Hypothalamus (tissue), 51 donors: ENCODE data around the gene HMGA1.

Source experiments
- DNase-seq, 51 donors: peaks; one replicate each; lab custom pipeline; 2025; lab: John Stamatoyannopoulos, UW

Gene HMGA1

DNA sequence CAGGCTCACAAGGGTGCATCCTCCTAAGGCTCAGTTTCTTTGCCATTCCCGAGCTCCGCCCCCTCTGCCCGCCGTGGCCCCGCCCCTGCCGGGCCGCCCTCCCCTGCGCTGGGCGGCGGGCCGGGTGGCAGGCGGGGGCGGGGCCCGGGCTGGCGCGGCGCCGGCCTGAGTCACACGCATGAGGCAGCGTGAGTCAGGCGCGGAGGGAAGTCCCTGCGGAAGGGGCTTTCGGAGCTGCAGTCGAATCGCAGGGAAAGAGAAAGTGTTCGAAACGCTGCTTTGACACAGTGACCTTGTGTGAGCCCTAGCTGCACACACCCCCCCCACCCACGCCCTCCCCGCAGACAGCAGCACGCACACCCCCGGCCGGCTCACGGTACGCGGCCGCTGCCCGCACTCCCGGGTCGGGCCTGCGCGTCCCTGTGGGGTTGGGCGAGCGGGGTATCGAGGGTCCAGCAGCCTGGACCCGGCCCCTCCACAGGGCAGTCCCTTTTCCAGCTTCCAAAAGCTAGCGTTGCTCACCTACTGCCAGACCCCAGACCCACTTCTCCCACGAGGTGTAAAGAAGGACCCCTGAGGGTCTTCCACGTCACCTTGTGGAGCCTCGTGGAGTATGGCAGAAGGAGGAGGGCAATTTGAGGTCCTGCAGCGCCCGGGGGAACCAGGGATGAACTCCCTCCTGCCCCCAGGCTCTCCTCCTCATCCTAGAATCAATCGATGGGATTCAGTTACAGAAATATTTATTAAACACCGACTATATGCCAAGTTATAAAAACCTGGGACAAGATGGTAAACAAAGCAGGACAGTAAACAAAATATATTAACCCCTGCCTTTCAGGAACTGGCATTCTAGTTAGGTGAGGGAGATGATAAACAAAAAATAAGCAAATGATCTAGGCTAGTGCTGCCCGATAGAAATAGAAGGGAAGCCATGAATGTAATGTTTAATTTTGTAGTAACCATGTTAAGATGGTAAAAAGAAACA lies 12.4 kb upstream of the HMGA1 start:
- peak in 50 of 51 donors; percentile 46 to 93 (median 82) for DNase-seq

DNA sequence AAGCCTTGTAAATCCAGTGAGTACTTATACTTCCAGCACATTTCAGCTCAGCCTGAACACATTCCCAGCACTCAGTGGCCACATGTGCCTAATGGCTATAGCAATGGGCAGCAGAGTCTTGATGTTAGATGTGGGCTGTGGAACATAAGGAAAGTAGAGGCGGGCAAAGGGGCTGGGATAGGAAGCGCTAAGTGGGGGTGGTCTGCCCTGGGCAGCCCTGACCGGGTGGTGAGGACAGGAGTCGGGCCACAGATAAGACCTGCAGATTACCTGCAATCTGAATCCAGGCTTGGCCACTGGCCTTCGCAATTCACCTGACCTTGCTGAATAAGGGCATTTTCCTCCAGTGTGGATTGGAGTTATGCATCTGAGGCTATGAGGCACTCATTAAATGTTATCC lies 11.1 kb upstream of the HMGA1 start:
- DNase-seq = no peak

DNA sequence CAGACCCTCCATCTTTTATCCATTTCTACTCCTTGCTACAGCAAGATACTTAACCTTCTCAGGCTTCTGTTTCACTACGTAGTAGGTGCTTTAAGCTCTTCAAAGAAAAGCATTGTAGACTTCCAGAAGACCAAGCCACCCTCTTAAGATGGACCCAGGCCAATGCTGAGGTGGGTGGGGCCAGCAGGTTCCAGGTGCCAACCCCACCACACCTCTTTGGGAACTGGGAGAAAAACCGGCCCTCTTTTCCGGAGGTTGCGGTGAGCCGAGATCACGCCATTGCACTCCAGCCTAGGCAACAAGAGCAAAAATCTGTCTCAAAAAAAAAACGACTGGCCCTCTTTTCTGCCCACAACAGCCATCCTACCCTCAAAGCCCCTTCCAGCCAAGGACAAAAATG lies 10.6 kb upstream of the HMGA1 start:
- no peak for DNase-seq

DNA sequence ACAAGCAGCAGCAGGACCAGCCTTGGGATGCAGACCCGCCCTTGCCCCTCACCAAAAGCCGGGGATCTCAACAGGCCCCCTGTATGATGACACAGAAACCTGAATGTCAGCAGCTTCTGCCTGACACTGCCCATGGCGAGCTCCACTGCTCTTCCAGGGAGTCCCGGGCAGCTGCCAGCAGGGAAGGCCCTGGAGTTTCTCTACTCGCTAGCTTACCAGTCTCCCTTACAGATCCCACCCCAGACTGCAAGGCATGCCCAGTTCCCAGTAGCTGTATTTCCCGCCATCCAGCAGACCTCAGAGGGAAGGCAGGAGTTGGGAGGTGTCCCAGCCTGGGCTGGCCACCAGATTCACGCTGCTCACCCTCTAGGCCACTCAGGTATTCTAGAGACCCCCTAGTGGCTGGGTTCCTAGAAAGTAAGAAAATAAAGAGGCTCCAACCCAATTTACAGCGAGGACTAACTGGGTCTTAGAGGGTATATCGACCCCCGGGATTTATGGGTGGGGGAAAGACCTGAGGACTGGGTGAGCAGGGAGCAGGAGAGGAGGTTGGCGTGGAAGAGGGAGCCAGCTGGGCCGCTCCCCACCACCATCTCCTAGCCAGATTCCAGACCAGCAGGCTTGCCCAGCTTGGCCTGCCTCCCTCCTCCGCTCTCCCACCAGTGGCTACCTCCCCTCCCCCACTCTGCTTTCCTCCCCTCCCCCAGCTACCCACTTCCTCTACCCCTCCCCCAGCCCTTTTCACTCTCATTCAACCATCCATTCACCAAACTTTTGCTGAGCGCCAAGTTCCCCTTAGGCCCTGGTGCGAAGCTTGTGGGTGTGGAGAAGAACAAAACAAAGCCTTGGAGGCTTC lies 9.7 kb upstream of the HMGA1 start:
- no peak for DNase-seq

DNA sequence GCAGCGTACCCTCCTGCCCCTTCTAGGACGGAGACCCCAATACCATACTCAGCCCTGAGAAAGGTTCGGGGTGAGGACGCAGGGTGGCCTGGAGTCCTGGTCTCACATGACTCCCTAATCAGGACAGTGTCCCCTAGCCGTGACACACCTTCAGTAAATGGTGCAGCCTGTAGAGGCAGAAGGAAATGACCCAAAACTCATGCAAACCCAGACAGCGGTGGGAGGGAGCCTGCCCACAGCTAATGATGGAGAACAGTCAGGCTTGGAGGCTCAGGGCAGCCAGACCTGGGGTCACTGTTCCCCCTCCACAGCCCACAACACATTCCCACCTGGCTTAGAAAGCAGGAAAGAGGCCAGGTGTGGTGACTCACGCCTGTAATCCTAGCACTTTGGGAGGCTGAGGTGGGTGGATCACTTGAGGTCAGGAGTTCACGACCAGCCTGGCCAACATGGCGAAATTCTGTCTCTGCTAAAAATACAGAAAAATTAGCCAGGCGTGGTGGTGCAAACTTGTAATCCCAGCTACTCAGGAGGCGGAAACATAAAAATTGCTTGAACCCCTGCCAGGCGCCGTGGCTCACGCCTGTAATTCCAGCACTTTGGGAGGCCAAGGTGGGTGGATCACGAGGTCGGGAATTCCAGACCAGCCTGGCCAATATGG lies 8.8 kb upstream of the HMGA1 start:
- DNase-seq = no peak

DNA sequence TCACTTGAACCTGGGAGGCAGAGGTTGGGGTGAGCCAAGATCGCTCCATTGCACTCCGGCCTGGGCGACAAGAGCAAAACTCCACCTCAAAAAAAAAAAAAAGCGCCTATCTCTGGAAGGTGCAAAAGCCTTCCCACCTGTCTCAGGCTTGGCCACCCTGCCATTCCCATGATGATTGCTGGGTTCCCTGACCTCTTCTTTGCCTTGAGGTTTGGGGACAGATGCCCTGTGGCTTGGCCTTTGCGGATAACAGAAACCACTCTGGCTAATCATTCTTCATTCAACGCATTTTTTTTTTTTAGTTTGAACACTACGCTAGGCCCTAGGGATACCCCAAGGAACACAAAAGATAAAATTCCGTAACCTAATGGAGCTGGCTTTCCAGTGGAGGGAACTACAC lies 6.8 kb upstream of the HMGA1 start:
- no peak for DNase-seq

DNA sequence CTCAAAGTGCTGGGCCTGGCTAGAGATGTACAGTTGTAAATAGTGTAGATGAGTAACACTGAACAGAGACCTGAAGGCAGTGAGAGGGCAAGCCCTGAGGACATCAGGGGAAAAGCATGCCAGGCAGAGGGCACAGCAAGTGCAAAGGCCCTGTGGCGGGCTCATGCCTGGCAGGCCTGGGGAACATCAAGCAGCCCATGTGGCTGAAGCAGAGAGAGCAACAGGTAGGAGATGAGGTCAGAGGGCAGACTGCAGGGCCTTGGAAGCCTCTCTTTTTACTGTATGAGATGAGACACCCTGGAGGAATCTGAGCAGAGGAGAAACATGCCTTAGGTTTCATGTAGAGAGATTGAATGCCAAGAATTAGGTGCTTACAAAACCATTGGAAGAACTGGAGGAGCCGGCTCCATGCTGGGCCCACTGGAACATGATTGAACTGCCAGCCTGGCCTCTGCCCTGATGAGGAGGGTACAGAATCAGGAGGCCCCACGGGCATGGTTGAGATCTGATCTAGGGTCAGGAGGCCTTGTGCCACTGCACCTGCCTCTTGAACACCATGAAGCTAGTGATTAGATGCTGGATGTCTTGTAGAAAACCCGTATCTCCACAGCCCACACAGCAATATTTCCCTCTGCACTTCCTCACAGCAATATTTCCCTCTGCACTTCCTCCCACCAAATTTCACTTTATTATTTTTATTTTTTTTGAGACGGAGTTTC lies 5.9 kb upstream of the HMGA1 start:
- DNase-seq = no peak

DNA sequence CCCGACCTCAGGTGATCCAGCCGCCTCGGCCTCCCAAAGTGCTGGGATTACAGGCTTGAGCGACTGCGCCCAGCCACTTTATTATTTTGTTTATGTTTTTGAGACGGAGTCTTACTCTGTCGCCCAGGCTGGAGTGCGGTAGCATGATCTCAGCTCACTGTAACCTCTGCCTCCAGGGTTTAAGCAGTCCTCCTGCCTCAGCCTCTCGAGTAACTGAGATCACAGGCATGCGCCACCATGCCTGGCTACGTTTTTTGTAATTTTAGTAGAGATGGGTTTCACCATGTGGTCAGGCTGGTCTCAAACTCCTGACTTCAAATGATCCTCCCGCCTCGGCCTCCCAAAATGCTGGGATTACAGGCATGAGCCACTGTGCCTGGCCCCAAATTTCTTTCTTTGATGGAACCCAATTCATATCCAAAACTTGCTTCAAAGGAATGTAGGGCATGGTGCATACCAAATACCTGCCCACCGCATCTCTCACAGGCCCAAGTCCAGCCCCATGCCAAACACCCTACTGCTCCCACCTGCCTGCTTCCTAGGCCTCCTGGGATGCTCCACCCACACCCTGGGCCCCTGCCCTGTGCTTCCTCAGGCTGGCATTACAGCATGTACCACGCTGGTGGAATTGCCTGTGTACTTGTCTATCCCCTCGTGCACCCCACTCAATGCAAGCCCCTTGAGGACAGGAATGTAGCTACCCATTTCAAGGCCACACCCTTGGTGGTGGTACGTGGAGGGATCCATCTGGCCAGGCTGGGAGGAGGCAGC lies 4.9 kb upstream of the HMGA1 start:
- no peak for DNase-seq

DNA sequence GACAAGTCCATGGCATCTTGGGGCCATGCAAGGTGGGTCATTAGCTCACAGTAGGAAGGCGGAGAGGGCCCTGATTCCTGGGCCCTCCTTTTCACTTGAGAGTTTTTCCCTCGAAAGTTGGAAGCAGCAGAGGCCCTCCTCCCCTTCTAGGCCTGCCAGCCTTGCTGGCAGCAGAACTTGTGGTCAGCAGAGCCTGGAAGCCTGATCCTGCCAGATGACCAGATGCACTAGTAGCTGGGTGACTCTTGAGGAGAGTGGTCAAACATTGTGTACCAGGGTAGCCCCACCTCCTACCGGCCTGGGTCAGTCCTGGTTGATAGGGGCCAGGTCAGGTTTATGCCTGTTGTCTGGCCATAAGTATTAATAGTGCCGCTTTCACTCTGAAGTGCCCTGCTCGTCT lies 3.8 kb upstream of the HMGA1 start:
- DNase-seq = peak in 6 of 51 donors; percentile 7 to 20 (median 16)

DNA sequence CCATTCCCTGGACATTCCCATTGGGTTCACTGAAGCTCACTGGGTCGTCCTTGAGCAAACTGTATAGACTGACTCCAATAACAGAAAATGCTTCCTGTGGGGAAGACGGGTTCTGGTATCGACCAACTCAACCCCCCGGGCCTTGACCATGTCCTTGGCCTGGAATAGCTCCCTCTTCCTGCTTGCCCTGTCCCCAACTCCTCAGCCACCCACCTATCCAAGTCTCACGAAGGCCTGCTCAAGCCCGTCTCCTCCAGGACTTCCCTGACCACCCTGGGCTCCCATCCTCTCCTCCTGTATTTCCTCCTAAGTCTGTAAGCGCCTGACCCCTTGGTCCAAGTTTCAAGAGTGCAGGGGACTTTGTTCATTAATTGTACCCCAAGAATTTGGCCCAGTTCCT lies 2.8 kb upstream of the HMGA1 start:
- no peak for DNase-seq

DNA sequence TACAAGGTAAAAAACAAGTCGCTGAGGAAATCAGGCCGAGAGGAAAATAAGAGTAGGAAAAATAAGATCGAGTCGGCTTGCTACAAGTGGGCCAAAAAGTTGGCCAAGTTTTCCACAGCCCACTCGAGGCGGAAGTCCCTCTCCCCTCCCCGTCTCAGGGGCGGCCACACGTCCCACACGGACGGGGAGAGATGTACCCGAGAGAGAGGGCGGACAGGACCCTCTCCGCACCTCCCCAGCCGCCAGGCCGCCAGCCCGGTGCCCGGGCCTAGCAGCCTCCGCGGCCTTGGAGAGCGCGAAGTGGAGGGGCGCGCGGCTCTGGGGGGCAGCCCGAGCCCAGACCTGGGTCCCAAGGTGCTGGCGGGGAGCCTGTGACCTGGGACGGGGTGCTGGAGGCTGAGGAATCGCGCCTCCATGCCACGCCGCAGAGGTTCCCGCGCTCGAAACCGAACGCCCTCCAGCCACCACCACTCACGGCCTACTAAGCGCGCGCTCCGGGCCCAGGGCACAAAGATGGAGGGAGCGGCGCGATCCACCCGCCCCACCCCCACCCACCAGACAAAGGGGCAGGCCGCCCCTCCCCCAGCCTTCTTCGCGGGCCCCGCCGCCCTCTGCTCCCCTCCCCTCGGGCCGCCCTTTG lies 1.9 kb upstream of the HMGA1 start:
- no peak for DNase-seq

DNA sequence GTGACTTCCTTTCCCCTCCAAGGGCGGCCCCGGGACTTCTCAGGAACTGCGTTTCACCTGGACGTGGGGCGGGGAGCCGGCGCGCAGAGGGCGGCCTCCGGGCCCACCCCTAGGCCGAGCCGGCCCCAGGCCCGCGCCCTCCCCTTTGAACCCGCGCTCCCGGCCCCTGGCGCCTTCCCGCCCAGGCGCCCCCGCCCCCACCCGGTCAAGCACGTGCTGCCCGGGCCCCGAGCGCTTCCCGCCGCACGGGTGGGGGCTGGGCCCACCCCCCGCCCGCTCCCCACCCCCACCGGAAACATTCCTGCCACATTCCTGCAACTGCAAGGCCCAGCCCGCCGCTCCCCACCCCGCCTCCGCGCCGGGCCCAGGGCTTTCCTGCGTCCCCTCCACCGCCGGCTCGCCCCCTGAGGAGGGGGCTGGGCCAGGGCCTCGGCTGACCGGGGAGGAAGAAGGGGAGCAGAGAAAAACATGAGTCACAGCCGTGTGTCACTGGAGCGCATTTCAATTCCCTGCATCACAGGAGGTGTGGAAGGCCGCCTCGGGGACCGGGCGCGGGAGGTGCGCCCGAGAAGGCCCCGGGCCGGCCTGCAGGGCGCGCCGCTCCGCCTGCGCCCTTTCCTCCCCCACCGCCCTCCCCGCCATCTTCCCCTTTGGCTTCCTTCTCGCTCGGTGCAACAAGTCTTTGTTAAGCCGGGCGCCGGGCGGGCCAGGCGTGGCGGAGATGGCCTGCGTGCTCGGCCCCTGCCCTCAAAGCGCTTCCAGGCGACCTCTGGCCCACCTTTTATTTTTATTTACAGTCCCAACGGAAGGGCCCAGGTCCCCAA lies 1.2 kb upstream of the HMGA1 start:
- DNase-seq = peak in 1 of 51 donors; percentile 15

DNA sequence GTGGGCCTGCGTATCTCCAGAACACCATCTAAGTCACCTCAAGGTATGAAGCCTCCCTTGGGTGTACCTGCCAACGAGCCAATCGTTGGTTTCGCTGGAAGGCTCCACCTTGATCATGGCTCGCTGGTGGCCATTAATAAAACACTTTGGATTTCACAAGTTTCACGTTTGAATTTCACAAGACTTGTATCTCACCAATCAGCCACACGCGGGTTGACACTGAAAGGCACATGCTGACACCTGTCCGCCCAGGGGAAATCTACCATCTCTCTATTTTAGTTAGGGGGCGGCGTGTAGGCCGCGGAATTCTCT lies 586 bp upstream of the HMGA1 start:
- DNase-seq = peak in 1 of 51 donors; percentile 32

DNA sequence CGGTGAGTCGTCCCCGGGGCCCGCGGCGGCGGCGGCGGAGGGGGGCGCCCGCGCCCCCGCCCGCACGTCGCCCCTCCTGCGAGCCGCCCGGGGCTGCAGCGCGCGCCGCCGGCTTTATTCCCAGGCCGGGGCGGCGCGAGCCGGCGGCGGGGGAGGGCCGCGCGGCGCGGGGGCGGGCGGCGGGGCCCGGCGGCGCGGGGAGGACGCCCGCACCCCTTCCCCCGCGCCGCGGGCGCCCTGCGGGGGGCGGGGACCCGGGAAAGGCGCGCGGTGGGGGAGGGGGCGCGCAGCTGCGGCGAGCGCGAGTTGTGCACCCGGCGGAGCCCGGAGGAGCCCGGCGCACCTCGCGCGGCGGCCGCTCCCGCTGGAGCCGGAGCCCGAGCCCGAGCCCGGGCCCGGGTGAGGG lies 646 bp downstream of the HMGA1 start:
- DNase-seq = peak in 6 of 51 donors; percentile 30 to 64 (median 52)

DNA sequence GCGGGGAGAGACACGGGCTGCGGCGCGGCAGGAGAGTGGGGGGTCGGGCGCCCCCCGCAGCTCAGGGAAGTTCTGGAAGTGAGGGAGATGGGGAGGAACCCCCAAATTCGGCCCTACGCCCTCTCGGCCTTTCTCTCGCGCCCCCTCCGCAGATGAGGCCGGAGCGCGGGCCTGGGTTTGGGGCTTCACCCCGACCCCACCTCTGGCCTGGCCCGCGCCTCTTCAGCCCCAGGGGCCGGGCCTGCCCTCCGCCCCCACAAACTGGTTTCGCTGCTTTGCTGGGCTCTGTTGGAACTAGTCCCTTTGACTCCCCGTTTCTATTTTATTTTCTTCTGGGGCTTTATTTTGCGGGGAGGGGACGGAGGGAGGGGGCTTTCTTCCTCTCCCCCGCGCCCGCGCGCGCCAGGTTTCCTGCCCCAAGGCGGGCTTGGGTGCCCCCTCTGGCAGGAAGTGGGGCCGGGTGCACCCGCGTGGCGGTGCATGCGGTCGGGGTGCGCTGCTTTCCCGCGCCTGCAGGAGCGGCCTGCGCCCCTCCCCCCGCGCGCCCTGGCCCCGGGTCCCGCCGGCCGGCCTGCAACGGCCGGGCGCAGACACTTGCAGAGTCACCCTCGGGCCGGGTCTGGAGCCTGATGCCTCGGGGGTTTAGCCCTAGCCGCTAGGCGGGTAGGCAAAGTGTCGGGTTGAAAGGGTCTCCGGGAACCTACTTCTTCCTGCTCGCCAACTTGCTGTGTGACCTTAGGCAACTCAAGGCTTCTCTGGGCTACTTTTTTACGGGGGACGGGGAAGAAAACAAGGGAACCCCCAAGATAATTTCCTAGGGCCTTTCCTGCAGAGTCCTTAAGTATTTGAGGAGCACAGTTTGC lies 1.3 kb downstream of the HMGA1 start:
- DNase-seq = peak in 16 of 51 donors; percentile 12 to 58 (median 42)

DNA sequence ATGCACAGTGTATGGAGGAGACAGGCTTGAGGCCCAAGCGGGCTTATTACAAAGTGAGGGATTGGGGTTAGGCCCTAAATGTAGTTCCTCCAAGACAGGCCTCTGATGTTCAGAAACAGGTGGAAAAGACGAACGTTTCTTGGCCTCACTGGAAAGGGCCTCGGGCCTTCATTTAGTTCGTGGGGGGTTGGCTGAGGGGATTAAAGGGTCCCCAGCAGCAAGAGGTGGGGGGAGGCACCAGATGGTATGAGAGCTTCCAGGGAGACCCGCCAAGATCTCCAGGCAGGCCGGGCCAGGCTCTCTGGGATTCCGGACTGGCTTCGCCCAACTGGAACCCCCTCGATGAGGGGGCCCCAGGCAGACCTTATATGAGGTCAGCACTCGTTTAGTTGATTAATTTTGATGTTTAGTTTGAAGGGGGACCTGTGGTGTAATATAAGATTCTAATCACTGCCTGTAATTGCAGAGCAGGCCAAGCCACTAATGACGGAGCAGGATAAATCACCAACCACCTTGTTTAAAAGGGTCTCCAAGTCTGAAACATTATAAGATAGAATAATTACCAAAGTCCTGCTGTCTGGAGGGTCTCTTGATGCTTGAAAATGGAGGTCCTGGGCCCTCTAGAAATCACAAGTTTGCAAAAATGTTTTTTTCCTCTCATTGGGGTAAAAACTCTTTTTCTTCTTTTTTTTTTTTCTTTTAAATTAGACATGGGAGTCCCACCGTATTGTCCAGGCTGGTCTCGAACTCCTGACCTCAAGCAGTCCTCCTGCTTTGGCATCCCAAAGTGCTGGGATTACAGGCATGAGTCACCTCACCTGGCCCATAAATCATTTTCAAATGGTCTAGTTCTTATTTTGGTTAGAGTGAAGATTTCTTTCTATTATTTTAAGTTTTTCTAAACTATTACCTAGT lies 2.2 kb downstream of the HMGA1 start:
- no peak for DNase-seq
